Measurements from ENCODE around the gene MAD1L1.

Gene MAD1L1

DNA sequence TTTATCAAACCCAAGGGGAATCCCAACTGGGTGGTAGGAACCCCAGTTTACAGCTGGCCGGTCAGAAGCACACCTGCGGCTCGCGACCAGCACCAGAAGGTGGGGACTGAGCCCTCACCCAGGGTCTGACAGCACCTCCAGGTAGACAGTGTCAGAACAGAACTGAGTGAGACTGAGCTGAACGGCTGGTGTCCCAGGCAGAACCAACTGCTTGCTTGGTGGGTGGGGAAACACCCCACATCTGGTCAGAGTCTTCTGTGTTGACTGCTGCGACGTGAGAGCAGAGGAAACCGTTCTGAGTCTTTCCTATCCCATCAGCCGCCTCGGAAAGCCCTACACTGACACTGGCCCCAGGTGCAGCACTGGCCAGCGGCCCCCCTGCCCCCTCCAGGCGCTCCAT, 160.7 kb downstream of the MAD1L1 start:
- ChIA-PET CTCF (interaction anchor here (0.9 kb wide), 1 partner anchor 15 kb away, joined by 3 read pairs; no protein-coding TSS in a partner anchor), POLR2A (no interaction called here)
- TF ChIP-seq ZNF837 (tag by site-specific recombination; IDR thresholded peaks at IDR 0.05), result no peak
- TF ChIP-seq ZNF654 (tag by site-specific recombination; IDR thresholded peaks at IDR 0.05; ENCODE audit: low read depth), result no peak
- TF ChIP-seq, protein P1, sequence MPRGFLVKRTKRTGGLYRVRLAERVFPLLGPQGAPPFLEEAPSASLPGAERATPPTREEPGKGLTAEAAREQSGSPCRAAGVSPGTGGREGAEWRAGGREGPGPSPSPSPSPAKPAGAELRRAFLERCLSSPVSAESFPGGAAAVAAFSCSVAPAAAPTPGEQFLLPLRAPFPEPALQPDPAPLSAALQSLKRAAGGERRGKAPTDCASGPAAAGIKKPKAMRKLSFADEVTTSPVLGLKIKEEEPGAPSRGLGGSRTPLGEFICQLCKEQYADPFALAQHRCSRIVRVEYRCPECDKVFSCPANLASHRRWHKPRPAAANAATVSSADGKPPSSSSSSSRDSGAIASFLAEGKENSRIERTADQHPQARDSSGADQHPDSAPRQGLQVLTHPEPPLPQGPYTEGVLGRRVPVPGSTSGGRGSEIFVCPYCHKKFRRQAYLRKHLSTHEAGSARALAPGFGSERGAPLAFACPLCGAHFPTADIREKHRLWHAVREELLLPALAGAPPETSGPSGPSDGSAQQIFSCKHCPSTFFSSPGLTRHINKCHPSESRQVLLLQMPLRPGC (tag by site-specific recombination; IDR thresholded peaks at IDR 0.05), result no peak
- TF ChIP-seq ZNF560 (tag by site-specific recombination; IDR thresholded peaks at IDR 0.05; ENCODE audit: borderline replicate concordance), result no peak
- Histone ChIP-seq H3K4me3 (ENCODE audit: low read depth, low read length) (no peak overlapping the region), H3K9me3 (ENCODE audit: control insufficient read depth, insufficient read depth, low read depth, low read length) (no peaks in the 10 kb centered on the region), H3K36me3 (ENCODE audit: control insufficient read depth in 2 of 2, insufficient read depth in 1 of 2, low read length in 2 of 2) (peaks cover 0 to 13% of the 10 kb centered on the region in 2 experiments; a peak in 1 of 3 replicates), H3K27ac (ENCODE audit: extremely low read depth, low read depth, low read length) (no peak overlapping the region), H3K4me1 (ENCODE audit: control insufficient read depth, insufficient read depth, low read length) (no peaks in the 10 kb centered on the region)

DNA sequence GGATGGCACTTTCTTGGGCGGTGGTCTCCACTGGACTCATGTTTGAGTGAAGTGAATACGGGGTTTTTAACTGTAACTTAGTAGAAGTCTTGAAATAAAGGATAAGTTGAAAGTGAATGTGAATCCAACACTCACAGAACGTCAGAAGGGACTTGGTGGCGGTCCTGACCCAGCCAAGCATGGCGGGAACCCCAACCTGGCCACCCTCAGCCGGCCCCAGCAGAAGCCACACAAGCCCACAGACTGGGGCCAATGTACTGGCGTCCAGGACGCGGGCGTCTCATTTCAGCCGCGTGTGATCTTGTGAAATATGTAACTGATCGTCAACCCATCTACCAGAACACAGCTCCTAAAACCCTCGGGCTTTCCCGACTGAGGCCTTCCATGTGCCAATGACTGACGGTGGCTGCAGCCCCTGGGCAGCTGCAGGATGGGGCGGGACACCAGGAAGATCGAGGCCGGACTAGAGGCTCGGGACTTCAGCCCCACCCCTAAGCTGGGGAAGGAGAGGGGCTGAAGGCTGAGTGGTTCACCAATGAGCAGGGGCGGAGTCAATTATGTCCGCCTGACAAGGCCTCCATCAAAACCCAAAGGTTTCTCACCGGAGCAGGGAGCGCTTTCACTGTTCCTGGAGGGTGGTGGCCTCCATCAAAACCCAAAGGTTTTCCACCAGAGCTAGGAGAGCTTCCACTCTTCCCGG, 161.5 kb downstream of the MAD1L1 start:
- POLR2A ChIA-PET, result no interaction called here
- H3K4me3 ChIP-seq (ENCODE audit: low read depth, low read length), result no peak overlapping the region
- TF ChIP-seq ZNF626 (tag by site-specific recombination; IDR thresholded peaks at IDR 0.05), result no peak
- no peak for TF ChIP-seq ZNF426 (tag by site-specific recombination; IDR thresholded peaks at IDR 0.05)
- TF ChIP-seq ZNF777 (tag by site-specific recombination; IDR thresholded peaks at IDR 0.05; ENCODE audit: borderline replicate concordance), result no peak
- TF ChIP-seq OVOL3 (tag by site-specific recombination; IDR thresholded peaks at IDR 0.05), result no peak
- no peak for TF ChIP-seq ZBTB20 (tag by site-specific recombination; IDR thresholded peaks at IDR 0.05)
- TF ChIP-seq, protein P2, sequence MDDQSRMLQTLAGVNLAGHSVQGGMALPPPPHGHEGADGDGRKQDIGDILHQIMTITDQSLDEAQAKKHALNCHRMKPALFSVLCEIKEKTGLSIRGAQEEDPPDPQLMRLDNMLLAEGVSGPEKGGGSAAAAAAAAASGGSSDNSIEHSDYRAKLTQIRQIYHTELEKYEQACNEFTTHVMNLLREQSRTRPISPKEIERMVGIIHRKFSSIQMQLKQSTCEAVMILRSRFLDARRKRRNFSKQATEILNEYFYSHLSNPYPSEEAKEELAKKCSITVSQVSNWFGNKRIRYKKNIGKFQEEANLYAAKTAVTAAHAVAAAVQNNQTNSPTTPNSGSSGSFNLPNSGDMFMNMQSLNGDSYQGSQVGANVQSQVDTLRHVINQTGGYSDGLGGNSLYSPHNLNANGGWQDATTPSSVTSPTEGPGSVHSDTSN (CRISPR knock-in tag; IDR thresholded peaks at IDR 0.05), result no peak
- no peak for TF ChIP-seq ZNF560 (tag by site-specific recombination; IDR thresholded peaks at IDR 0.05; ENCODE audit: borderline replicate concordance)
- TF ChIP-seq ZNF2 (tag by site-specific recombination; IDR thresholded peaks at IDR 0.05), result no peak
- no peaks in the 10 kb centered on the region for H3K4me1 ChIP-seq (ENCODE audit: control insufficient read depth, insufficient read depth, low read length)
- no peaks in the 10 kb centered on the region for H3K9me3 ChIP-seq (ENCODE audit: control insufficient read depth, insufficient read depth, low read depth, low read length)
- CTCF ChIA-PET, result no interaction called here
- H3K27ac ChIP-seq (ENCODE audit: extremely low read depth, low read depth, low read length), result no peak overlapping the region
- peaks cover 0 to 7% of the 10 kb centered on the region in 2 experiments; a peak in 1 of 3 replicates for H3K36me3 ChIP-seq (ENCODE audit: control insufficient read depth in 2 of 2, insufficient read depth in 1 of 2, low read length in 2 of 2)

DNA sequence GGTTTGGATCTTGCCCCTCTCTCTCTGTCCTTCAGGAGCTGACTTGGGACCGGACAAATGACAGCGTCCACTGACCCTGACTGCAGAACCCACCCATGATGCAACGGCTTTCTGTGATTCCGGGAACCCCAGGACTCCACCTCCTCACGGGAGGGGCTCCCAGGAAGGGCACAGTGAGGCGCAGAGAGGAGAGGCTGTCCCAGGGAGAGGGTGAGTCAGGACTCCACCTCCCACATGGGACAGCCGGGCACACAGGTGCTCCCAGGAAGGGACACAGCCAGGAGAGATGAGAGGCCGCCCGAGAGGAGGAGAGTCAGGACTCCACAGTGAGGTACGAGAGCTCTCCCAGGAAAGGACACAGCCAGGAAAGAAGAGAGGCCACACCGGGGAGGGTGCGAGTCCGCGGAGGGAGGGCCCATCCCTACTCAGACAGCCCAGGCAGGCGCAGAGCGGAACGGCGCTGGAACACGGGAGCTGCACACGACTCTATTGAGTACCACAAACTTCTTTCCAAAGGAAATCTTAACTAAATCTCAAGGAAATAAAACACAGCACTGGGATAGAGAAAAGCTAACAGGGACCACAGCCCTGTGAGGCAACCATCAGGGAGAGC, 162.5 kb downstream of the MAD1L1 start:
- no peaks in the 10 kb centered on the region for H3K4me1 ChIP-seq (ENCODE audit: control insufficient read depth, insufficient read depth, low read length)
- H3K36me3 ChIP-seq (ENCODE audit: control insufficient read depth in 2 of 2, insufficient read depth in 1 of 2, low read length in 2 of 2), result peaks cover 0 to 12% of the 10 kb centered on the region in 2 experiments; a peak in 1 of 3 replicates
- TF ChIP-seq GLI2 (tag by site-specific recombination; IDR thresholded peaks at IDR 0.05; ENCODE audit: borderline replicate concordance, low read depth) (no peak), ZNF19 (tag by site-specific recombination; IDR thresholded peaks at IDR 0.05; ENCODE audit: low read depth) (no peak), ZNF561 (tag by site-specific recombination; IDR thresholded peaks at IDR 0.05; ENCODE audit: borderline replicate concordance) (no peak), WT1 (tag by site-specific recombination; IDR thresholded peaks at IDR 0.05) (no peak), ZNF660 (tag by site-specific recombination; IDR thresholded peaks at IDR 0.05) (no peak), ZFP41 (tag by site-specific recombination; IDR thresholded peaks at IDR 0.05; ENCODE audit: borderline replicate concordance) (no peak), ZSCAN23 (tag by site-specific recombination; IDR thresholded peaks at IDR 0.05) (no peak), ZNF121 (tag by site-specific recombination; IDR thresholded peaks at IDR 0.05) (no peak), ZNF792 (tag by site-specific recombination; IDR thresholded peaks at IDR 0.05) (no peak)
- TF ChIP-seq, protein P3, sequence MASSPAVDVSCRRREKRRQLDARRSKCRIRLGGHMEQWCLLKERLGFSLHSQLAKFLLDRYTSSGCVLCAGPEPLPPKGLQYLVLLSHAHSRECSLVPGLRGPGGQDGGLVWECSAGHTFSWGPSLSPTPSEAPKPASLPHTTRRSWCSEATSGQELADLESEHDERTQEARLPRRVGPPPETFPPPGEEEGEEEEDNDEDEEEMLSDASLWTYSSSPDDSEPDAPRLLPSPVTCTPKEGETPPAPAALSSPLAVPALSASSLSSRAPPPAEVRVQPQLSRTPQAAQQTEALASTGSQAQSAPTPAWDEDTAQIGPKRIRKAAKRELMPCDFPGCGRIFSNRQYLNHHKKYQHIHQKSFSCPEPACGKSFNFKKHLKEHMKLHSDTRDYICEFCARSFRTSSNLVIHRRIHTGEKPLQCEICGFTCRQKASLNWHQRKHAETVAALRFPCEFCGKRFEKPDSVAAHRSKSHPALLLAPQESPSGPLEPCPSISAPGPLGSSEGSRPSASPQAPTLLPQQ (tag by site-specific recombination; IDR thresholded peaks at IDR 0.05), result no peak
- TF ChIP-seq, protein P4, sequence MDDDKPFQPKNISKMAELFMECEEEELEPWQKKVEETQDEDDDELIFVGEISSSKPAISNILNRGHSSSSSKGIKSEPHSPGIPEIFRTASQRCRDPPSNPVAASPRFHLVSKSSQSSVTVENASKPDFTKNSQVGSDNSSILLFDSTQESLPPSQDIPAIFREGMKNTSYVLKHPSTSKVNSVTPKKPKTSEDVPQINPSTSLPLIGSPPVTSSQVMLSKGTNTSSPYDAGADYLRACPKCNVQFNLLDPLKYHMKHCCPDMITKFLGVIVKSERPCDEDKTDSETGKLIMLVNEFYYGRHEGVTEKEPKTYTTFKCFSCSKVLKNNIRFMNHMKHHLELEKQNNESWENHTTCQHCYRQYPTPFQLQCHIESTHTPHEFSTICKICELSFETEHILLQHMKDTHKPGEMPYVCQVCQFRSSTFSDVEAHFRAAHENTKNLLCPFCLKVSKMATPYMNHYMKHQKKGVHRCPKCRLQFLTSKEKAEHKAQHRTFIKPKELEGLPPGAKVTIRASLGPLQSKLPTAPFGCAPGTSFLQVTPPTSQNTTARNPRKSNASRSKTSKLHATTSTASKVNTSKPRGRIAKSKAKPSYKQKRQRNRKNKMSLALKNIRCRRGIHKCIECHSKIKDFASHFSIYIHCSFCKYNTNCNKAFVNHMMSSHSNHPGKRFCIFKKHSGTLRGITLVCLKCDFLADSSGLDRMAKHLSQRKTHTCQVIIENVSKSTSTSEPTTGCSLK (tag by site-specific recombination; IDR thresholded peaks at IDR 0.05), result no peak
- no peaks in the 10 kb centered on the region for H3K9me3 ChIP-seq (ENCODE audit: control insufficient read depth, insufficient read depth, low read depth, low read length)
- H3K27ac ChIP-seq (ENCODE audit: extremely low read depth, low read depth, low read length), result no peak overlapping the region
- POLR2A ChIA-PET, result no interaction called here
- H3K4me3 ChIP-seq (ENCODE audit: low read depth, low read length), result no peak overlapping the region
- CTCF ChIA-PET, result no interaction called here

All from HEK293 (cell line).